LHCN-M2 (cell line): ENCODE measurements around the gene CEACAM4. TPM values are rescaled to one million over a fixed set of nuclear protein-coding genes. Genes with fewer than 3 reads are reported as not detected.

Source experiments
- DNase-seq: peaks from one replicate; pipeline ENCODE4 v3.0.0-alpha.2; 2012; ENCODE audit warnings: low read depth
- total RNA-seq: library from RNA; depleted of rRNA; stranded (reverse); fragments of >200 nt; gene quantifications from 2 replicates; pipeline ENCODE4 v1.2.3, GENCODE V29; 2014

The CEACAM4 gene
- total RNA-seq, 1 experiment from 2014 or later = not detected

- DNase-seq = no peak
These were observed 8.7 kb downstream of the CEACAM4 start for GRCh38 chr19:41617941-41618730.

- DNase-seq = peak; percentile 9
These were observed 9.9 kb downstream of the CEACAM4 start for GRCh38 chr19:41616792-41617621.

- no peak for DNase-seq
These were observed 11.7 kb downstream of the CEACAM4 start for GRCh38 chr19:41615207-41615606.

GRCh38 chr19:41612483-41612882 is 14.4 kb downstream of the CEACAM4 start:
- DNase-seq = no peak

GRCh38 chr19:41610789-41611188 is 16.1 kb downstream of the CEACAM4 start:
- DNase-seq = no peak

- DNase-seq = no peak
These were observed 19.2 kb downstream of the CEACAM4 start for GRCh38 chr19:41607668-41608067.

- no peak for DNase-seq
These were observed 20.5 kb downstream of the CEACAM4 start for GRCh38 chr19:41606215-41606837.

GRCh38 chr19:41604831-41605230 is 22.0 kb downstream of the CEACAM4 start:
- no peak for DNase-seq

GRCh38 chr19:41601771-41602170 is 25.1 kb downstream of the CEACAM4 start:
- DNase-seq = no peak

GRCh38 chr19:41599175-41599966 is 27.5 kb downstream of the CEACAM4 start:
- no peak for DNase-seq

GRCh38 chr19:41597600-41598041 is 29.3 kb downstream of the CEACAM4 start:
- peak; percentile 53 for DNase-seq

- no peak for DNase-seq
These were observed 31.0 kb downstream of the CEACAM4 start for GRCh38 chr19:41595890-41596280.

- peak; percentile 72 for DNase-seq
These were observed 31.5 kb downstream of the CEACAM4 start for GRCh38 chr19:41595258-41595889.

GRCh38 chr19:41591951-41592562 is 34.8 kb downstream of the CEACAM4 start:
- DNase-seq = no peak

- no peak for DNase-seq
These were observed 35.9 kb downstream of the CEACAM4 start for GRCh38 chr19:41590936-41591335.

- no peak for DNase-seq
These were observed 37.5 kb downstream of the CEACAM4 start for GRCh38 chr19:41589371-41589770.

GRCh38 chr19:41588497-41589209 is 38.2 kb downstream of the CEACAM4 start:
- DNase-seq = peak; percentile 17

- no peak for DNase-seq
These were observed 39.0 kb downstream of the CEACAM4 start for GRCh38 chr19:41587838-41588210.

- no peak for DNase-seq
These were observed 39.6 kb downstream of the CEACAM4 start for GRCh38 chr19:41587101-41587837.
